Right lung (tissue), 10 donors: ENCODE data around the gene TUBA1B. TPM values are rescaled to one million over a fixed set of nuclear protein-coding genes. Genes with fewer than 3 reads are reported as not detected.
A peak's percentile ranks its signal among the peaks of the same experiment; 100 is the strongest.
"Not testable (repeated sequence)": the region's sequence is repeated elsewhere in the genome, so short reads cannot be mapped to it uniquely, and the experiment has no call there.

Experiments
- DNase-seq, 2 donors: peaks; one replicate each; pipeline ENCODE4 v3.0.0-alpha.2; 2013
- long read RNA-seq, 8 donors: transcript quantifications; one replicate each; lab custom pipeline, GENCODE V29; 2026
- polyA plus RNA-seq, 5 donors: library from polyadenylated mRNA; unstranded; fragments of 120-200 nt; gene quantifications; one replicate each; pipeline versions ENCODE4 v1.2.1 to v1.2.3, GENCODE V29; 2013; ENCODE audit warnings: inconsistent platforms in 1 of 5, low replicate concordance in 1 of 5; ENCODE audit not compliant: insufficient read length in 5 of 5, insufficient read depth in 1 of 5

TUBA1B gene
- polyA plus RNA-seq: 1,000 to 10,000 TPM in 4 of 5 donors, 100 to 1,000 TPM in 1; 942 to 1,422 (median 1,100) TPM
- long read RNA-seq, donor 1, transcript TUBA1B-202 (4 exons, 1,627 nt): major isoform, 711 of 832 reads
- long read RNA-seq, donor 1, transcript TUBA1B-201 (3 exons, 3,198 nt): minor isoform, 85 of 832 reads
- long read RNA-seq, donor 1, transcript TUBA1B-207 (2 exons, 840 nt): minor isoform, 13 of 832 reads
- long read RNA-seq, donor 1, partial matches to known transcripts: 17 of 832 reads
- long read RNA-seq, donor 1, other reads (novel, unspliced or antisense): 6 of 832 reads
- long read RNA-seq, donor 2, transcript TUBA1B-201 (3 exons, 3,198 nt): minor isoform, 79 of 728 reads
- long read RNA-seq, donor 2, transcript TUBA1B-207 (2 exons, 840 nt): minor isoform, 9 of 728 reads
- long read RNA-seq, donor 2, transcript TUBA1B-202 (4 exons, 1,627 nt): major isoform, 624 of 728 reads
- long read RNA-seq, donor 2, partial matches to known transcripts: 16 of 728 reads
- long read RNA-seq, donor 2, other reads (novel, unspliced or antisense): 0 of 728 reads
- long read RNA-seq, donor 3, transcript TUBA1B-207 (2 exons, 840 nt): minor isoform, 19 of 669 reads
- long read RNA-seq, donor 3, transcript TUBA1B-201 (3 exons, 3,198 nt): minor isoform, 60 of 669 reads
- long read RNA-seq, donor 3, transcript TUBA1B-202 (4 exons, 1,627 nt): major isoform, 532 of 669 reads
- long read RNA-seq, donor 3, partial matches to known transcripts: 13 of 669 reads
- long read RNA-seq, donor 3, other reads (novel, unspliced or antisense): 45 of 669 reads
- long read RNA-seq, donor 4, transcript TUBA1B-201 (3 exons, 3,198 nt): minor isoform, 34 of 280 reads
- long read RNA-seq, donor 4, transcript TUBA1B-207 (2 exons, 840 nt): minor isoform, 7 of 280 reads
- long read RNA-seq, donor 4, transcript TUBA1B-202 (4 exons, 1,627 nt): major isoform, 210 of 280 reads
- long read RNA-seq, donor 4, partial matches to known transcripts: 23 of 280 reads
- long read RNA-seq, donor 4, other reads (novel, unspliced or antisense): 6 of 280 reads
- long read RNA-seq, donor 5, transcript TUBA1B-207 (2 exons, 840 nt): minor isoform, 21 of 1,173 reads
- long read RNA-seq, donor 5, transcript TUBA1B-202 (4 exons, 1,627 nt): major isoform, 917 of 1,173 reads
- long read RNA-seq, donor 5, transcript TUBA1B-201 (3 exons, 3,198 nt): minor isoform, 124 of 1,173 reads
- long read RNA-seq, donor 5, partial matches to known transcripts: 70 of 1,173 reads
- long read RNA-seq, donor 5, other reads (novel, unspliced or antisense): 40 of 1,173 reads
- long read RNA-seq, donor 6, transcript TUBA1B-202 (4 exons, 1,627 nt): major isoform, 584 of 1,075 reads
- long read RNA-seq, donor 6, transcript TUBA1B-201 (3 exons, 3,198 nt): minor isoform, 68 of 1,075 reads
- long read RNA-seq, donor 6, transcript TUBA1B-207 (2 exons, 840 nt): minor isoform, 16 of 1,075 reads
- long read RNA-seq, donor 6, partial matches to known transcripts: 407 of 1,075 reads
- long read RNA-seq, donor 6, other reads (novel, unspliced or antisense): 0 of 1,075 reads
- long read RNA-seq, donor 7, transcript TUBA1B-202 (4 exons, 1,627 nt): major isoform, 222 of 286 reads
- long read RNA-seq, donor 7, transcript TUBA1B-201 (3 exons, 3,198 nt): minor isoform, 60 of 286 reads
- long read RNA-seq, donor 7, partial matches to known transcripts: 0 of 286 reads
- long read RNA-seq, donor 7, other reads (novel, unspliced or antisense): 0 of 286 reads
- long read RNA-seq, donor 8, transcript TUBA1B-207 (2 exons, 840 nt): minor isoform, 8 of 395 reads
- long read RNA-seq, donor 8, transcript TUBA1B-202 (4 exons, 1,627 nt): major isoform, 336 of 395 reads
- long read RNA-seq, donor 8, transcript TUBA1B-201 (3 exons, 3,198 nt): minor isoform, 31 of 395 reads
- long read RNA-seq, donor 8, partial matches to known transcripts: 20 of 395 reads
- long read RNA-seq, donor 8, other reads (novel, unspliced or antisense): 0 of 395 reads

DNA sequence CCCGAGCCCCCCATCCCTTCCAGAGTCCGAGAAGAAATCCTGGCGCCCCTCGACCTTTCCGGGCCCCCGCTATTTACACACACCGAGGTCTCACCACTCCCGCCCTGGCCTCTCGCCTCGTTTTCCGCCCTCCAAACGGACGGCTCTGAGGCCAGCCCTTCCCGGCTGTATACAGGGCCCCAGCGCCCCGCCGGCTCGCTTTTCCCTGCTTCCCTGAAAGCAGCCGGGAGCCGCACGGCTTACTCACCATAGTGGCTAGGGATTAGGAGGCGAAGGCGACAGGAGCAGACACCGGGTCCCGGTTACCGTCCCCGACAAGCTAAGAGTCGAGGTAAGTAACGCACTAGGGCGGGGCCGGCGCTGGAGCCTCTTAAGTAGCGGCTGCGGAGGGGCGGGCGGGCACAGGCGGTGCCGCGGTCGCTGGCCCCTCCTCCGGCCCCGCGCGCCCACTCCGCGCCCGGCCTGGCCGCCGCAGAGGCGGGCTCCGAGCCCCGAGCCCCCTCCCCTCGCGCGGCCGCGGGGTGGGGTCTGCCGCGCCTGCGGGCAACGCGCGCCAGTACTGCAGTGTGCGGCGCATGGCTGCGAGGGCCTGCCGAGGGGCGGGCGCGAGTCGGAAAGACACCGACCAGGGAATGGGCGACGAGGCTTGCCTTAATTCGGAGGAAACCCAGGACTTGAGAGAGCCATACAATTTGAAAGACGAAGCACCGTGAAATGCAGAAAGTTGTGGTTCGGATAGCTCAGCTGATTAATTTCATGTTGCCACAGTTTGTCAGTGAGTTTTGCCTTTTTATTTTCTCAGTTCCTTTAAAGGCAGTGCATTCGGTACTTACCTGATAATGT lies at the start of gene TUBA1B:
TUBA1B (minus strand) TSS at position 345 of the 843 bp plus-strand sequence; CDS start at position 250, 95 bp downstream.
- peak; percentile 91 for DNase-seq

DNA sequence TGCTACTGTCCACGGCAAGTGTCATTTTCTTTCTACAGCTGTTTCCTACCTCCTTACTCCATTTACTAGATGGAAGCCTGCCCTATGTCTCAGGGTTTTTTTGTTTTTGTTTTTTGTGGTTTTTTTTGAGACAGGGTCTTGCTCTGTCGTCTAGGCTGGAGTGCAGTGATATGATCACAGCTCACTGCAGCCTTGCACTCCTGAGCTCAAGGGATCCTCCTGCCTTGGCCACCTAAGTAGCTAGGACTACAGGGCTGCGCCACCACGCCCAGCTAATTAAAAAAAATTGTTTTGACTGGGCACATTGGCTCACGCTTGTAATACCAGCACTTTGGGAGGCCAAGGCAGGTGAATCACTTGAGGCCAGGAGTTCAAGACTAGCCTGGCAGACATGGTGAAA lies 43.0 kb upstream of the TUBA1B start:
- no peak for DNase-seq

DNA sequence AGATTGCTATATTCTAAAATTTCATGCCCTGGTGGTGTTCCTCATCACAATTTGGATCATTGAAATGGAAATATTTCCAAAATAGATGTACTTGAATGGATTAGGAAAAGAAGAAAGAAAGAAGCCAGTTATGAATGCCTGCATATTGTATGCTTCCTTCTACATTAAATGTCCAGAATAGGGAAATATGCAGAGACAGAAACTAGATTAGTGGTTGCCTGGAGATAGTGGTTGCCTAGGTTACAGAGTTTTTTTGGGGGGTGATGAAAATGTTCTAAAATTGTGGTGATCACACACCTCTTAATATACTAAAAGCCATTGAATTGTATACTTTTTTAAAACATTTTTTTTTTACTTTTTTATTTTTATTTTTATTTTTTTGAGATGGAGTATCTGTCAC lies 39.7 kb upstream of the TUBA1B start:
- DNase-seq: no peak

DNA sequence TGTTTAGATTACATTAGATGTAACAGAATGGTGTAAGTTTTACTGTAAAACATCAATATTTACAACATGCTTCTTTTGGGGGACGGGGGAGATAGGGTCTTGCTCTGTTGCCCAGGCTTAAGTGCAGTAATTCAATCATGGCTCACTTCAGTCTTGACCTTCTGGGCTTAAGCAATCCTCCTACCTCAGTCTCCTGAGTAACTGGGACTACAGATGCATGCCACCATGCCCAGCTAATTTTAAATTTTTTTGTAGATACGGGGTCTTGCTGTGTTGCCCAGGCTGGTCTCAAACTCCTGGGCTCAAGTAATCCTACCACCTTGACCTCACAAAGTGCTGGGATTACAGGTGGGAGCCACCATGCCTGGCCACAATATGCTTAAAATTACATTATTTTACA lies 33.9 kb upstream of the TUBA1B start:
- DNase-seq: no peak

DNA sequence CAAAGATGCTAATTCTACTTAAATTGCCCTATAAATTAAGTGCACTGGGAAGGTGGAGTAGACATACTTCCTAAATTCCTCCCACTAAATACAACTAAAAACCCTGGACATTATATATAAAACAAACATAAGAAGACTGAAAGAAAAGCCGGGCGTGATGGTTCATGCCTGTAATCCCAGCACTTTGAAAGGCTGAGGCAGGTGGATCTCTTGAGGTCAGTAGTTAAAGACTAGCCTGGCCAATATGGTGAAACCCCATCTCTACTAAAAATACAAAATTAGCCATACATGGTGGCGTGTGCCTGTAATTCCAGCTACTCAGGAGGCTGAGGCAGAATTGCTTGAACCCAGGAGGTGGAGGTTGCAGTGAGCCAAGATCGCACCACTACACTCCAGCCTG lies 30.7 kb upstream of the TUBA1B start:
- DNase-seq: not testable (repeated sequence)

DNA sequence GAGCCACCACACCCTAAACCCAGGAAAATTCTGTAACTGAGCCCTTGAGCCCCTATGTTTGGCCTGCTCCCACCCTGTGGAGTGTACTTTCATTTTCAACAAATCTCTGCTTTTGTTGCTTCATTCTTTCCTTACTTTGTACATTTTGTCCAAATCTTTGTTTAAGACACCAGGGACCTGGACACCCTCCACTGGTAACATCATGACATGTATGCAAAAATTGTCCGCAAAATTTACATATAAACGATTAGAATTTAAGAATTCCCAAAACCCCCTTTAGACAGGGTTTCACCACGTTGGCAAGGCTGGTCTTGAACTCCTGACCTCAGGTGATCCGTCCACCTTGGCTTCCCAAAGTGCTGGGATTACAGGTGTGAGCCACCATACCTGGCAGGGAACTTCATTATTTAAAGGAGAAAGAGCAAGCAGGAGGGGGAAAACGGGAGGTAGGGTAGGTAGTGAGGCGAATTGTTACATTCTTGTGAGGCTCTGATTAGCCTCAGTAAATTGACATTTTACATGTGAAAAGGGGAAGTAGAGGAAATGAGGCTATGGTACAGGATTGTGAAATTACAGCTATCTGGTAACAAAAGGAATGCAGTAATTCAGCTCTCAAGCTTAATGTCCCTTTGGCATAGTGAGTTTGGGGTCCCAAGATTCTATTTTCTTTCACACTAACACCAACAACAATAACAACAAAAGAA lies 30.0 kb upstream of the TUBA1B start:
- no peak for DNase-seq

GRCh38 chr12:49160399-49160798 lies 29.2 kb upstream of the TUBA1B start:
- DNase-seq: no peak

GRCh38 chr12:49154221-49154620 lies 23.0 kb upstream of the TUBA1B start:
- no peak for DNase-seq

- DNase-seq: no peak
Measured at GRCh38 chr12:49147384-49147783, 16.2 kb upstream of the TUBA1B start.

DNA sequence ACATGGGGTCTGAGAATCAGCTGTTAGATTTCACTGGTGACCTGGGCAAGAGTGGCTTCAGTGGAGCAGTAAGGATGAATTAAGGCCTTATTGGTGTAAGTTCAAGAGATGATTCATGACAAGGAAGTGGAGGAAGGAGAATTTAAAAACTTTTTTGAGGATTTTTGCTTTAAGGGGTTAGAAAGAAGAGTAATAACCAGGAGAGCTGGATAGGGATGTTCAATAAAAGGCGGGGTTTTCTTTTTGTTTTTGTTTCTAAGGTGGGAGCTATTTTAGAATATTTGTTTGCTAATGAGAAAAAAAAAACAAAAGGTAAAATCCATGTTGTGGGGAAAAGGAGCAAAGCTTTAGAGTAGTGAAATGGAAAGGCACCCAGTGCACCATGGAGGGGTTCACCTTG lies 15.2 kb upstream of the TUBA1B start:
- no peak for DNase-seq

GRCh38 chr12:49144384-49144783 lies 13.2 kb upstream of the TUBA1B start:
- DNase-seq: no peak

DNA sequence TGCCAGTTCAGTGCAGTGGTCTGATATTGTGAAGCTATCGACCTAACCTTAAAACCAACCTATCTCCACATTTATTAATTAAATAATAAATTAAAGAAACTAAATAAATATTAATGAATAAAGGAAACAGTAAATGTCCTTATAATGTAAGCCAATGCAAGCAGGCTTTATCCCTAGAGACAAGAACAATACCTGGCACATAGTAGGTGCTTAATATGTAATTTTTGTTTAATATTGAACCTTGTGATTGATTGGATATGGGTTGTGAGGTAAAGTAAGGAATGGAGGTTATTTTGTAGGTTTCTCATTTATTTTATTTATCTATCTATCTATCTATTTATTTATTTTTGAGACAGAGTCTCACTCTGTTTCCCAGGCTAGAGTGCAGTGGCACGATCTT lies 7.8 kb upstream of the TUBA1B start:
- no peak for DNase-seq

DNA sequence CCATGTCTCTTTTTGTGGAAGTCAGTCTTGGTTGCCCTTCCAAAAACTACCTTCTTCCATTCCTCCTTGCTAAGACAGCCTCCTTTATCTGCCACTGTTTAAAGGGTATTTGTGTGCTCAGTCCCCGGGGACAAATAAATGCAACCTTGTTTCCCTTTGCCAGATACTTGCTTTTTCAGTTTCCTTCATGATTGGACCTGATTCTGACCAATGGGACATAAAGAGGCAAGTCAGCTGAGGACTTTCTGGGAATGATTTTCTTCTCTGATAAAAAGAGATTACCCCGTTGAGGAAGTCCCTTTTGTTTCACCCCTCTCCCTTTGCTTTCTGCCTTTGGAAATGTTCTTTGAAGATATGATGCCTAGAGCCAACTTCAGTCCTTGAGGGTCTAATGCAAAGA lies 7.4 kb upstream of the TUBA1B start:
- DNase-seq: no peak

DNA sequence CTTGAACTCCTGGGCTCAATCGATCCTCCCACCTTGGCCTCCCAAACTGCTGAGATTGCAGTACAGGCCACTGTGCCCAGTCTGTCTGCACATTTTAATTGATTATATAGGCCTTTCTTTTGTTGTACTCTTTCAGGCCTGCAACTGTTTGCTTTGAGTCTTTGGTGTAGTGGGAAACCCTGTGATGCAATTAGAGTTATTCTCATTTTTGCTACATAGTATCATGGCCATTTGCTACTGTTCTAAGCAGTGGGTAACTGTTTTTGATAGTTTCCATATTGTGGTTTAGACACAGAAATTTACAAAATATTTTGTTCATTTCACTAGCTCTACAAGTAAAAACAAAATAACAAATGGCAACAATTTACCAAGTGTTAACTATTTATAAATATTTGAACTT lies 6.3 kb upstream of the TUBA1B start:
- DNase-seq: no peak

- not testable (repeated sequence) for DNase-seq
Measured at GRCh38 chr12:49136997-49137396, 5.8 kb upstream of the TUBA1B start.

- no peak for DNase-seq
Measured at GRCh38 chr12:49133590-49133989, 2.4 kb upstream of the TUBA1B start.

DNA sequence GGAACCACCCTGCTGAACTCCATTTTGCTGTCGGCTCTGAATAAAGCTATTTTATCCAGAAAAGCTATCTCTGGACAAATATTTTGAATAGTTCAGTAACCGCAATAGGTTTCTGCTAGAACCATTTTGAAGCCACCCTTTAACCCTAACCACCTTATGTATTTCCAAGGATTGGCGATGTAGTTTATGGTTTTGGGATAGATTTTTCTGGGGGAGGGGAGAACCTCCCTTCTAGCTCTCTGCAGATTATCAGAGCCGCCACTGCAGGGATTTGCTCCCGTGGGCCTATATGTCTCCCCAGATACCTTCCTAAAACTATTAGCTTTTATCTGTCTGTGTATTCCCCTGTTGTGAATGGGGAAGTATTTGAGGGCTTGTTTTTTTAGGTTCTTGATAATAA lies 1.8 kb upstream of the TUBA1B start:
- no peak for DNase-seq

GRCh38 chr12:49131894-49132461 lies 783 bp upstream of the TUBA1B start:
- peak; percentile 44 to 49 for DNase-seq
